ENCODE data around the gene SATB2. TPM values are rescaled to one million over a fixed set of nuclear protein-coding genes. Genes with fewer than 3 reads are reported as not detected.

Gene SATB2
- total and polyA plus RNA-seq, 2 experiments from 2014 or later, result 1.6 to 6.0 TPM

DNA sequence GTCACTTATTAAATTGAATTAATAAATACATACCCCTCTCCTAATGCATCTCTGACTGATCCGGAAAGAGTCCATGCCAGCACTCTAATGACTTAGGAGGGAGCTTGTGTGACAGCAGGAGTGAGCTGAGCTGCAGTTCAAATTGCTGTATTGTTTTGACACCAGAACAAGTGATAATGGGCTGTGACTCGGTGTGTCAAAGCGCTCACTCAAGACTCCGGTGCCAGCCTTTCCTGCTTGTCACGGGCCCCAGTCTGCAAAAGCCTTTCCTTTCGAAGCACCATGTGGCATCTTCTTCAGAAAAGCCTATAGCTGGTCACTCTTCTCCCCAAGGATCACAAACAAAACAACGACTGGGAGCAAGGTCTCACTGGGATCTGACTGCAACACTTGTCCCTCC, 43.3 kb downstream of the SATB2 start:
- peaks cover 15% of the 10 kb centered on the region for H3K4me1 ChIP-seq (ENCODE audit: insufficient read depth)
- H3K4me2 ChIP-seq, result no peak overlapping the region
- H2AFZ ChIP-seq, result no peak overlapping the region
- H4K20me1 ChIP-seq (replicated peaks; ENCODE audit: insufficient read depth), result no peaks in the 10 kb centered on the region
- no peaks in the 10 kb centered on the region for H3K27me3 ChIP-seq (ENCODE audit: insufficient read depth)
- H3K9me2 ChIP-seq (ENCODE audit: insufficient read depth), result no peaks in the 10 kb centered on the region
- Mint-ChIP-seq H3K36me3 (ENCODE audit: low read depth) (no peaks in the 10 kb centered on the region), H3K4me1 (peaks cover 27% of the 10 kb centered on the region), H3K27ac (no peak overlapping the region), H3K27me3 (ENCODE audit: insufficient read depth, low read depth, poor library complexity) (no peaks in the 10 kb centered on the region), H3K9me3 (no peaks in the 10 kb centered on the region), H3K4me3 (no peak overlapping the region)
- H3K4me3 ChIP-seq, result no peak overlapping the region
- H3K27ac ChIP-seq (ENCODE audit: low read depth), result no peak overlapping the region
- DNase-seq (ENCODE audit: low spot score) (no peak), ATAC-seq (no peak)
- TF ChIP-seq, protein P1, sequence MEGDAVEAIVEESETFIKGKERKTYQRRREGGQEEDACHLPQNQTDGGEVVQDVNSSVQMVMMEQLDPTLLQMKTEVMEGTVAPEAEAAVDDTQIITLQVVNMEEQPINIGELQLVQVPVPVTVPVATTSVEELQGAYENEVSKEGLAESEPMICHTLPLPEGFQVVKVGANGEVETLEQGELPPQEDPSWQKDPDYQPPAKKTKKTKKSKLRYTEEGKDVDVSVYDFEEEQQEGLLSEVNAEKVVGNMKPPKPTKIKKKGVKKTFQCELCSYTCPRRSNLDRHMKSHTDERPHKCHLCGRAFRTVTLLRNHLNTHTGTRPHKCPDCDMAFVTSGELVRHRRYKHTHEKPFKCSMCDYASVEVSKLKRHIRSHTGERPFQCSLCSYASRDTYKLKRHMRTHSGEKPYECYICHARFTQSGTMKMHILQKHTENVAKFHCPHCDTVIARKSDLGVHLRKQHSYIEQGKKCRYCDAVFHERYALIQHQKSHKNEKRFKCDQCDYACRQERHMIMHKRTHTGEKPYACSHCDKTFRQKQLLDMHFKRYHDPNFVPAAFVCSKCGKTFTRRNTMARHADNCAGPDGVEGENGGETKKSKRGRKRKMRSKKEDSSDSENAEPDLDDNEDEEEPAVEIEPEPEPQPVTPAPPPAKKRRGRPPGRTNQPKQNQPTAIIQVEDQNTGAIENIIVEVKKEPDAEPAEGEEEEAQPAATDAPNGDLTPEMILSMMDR (conservative IDR thresholded peaks at IDR 0.05; ENCODE audit: low read depth in 2 of 2), result no peak
- no peak for TF ChIP-seq STAT1 (IDR thresholded peaks at IDR 0.05; ENCODE audit: unreplicated experiment)
- TF ChIP-seq, protein P2, sequence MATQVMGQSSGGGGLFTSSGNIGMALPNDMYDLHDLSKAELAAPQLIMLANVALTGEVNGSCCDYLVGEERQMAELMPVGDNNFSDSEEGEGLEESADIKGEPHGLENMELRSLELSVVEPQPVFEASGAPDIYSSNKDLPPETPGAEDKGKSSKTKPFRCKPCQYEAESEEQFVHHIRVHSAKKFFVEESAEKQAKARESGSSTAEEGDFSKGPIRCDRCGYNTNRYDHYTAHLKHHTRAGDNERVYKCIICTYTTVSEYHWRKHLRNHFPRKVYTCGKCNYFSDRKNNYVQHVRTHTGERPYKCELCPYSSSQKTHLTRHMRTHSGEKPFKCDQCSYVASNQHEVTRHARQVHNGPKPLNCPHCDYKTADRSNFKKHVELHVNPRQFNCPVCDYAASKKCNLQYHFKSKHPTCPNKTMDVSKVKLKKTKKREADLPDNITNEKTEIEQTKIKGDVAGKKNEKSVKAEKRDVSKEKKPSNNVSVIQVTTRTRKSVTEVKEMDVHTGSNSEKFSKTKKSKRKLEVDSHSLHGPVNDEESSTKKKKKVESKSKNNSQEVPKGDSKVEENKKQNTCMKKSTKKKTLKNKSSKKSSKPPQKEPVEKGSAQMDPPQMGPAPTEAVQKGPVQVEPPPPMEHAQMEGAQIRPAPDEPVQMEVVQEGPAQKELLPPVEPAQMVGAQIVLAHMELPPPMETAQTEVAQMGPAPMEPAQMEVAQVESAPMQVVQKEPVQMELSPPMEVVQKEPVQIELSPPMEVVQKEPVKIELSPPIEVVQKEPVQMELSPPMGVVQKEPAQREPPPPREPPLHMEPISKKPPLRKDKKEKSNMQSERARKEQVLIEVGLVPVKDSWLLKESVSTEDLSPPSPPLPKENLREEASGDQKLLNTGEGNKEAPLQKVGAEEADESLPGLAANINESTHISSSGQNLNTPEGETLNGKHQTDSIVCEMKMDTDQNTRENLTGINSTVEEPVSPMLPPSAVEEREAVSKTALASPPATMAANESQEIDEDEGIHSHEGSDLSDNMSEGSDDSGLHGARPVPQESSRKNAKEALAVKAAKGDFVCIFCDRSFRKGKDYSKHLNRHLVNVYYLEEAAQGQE (IDR thresholded peaks at IDR 0.05; ENCODE audit: unreplicated experiment), result no peak
- TF ChIP-seq ZNF114 (CRISPR knock-in tag; IDR thresholded peaks at IDR 0.05), result no peak
- TF ChIP-seq, protein P3, sequence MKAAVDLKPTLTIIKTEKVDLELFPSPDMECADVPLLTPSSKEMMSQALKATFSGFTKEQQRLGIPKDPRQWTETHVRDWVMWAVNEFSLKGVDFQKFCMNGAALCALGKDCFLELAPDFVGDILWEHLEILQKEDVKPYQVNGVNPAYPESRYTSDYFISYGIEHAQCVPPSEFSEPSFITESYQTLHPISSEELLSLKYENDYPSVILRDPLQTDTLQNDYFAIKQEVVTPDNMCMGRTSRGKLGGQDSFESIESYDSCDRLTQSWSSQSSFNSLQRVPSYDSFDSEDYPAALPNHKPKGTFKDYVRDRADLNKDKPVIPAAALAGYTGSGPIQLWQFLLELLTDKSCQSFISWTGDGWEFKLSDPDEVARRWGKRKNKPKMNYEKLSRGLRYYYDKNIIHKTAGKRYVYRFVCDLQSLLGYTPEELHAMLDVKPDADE (IDR thresholded peaks at IDR 0.05), result no peak
- TF ChIP-seq, protein P4, sequence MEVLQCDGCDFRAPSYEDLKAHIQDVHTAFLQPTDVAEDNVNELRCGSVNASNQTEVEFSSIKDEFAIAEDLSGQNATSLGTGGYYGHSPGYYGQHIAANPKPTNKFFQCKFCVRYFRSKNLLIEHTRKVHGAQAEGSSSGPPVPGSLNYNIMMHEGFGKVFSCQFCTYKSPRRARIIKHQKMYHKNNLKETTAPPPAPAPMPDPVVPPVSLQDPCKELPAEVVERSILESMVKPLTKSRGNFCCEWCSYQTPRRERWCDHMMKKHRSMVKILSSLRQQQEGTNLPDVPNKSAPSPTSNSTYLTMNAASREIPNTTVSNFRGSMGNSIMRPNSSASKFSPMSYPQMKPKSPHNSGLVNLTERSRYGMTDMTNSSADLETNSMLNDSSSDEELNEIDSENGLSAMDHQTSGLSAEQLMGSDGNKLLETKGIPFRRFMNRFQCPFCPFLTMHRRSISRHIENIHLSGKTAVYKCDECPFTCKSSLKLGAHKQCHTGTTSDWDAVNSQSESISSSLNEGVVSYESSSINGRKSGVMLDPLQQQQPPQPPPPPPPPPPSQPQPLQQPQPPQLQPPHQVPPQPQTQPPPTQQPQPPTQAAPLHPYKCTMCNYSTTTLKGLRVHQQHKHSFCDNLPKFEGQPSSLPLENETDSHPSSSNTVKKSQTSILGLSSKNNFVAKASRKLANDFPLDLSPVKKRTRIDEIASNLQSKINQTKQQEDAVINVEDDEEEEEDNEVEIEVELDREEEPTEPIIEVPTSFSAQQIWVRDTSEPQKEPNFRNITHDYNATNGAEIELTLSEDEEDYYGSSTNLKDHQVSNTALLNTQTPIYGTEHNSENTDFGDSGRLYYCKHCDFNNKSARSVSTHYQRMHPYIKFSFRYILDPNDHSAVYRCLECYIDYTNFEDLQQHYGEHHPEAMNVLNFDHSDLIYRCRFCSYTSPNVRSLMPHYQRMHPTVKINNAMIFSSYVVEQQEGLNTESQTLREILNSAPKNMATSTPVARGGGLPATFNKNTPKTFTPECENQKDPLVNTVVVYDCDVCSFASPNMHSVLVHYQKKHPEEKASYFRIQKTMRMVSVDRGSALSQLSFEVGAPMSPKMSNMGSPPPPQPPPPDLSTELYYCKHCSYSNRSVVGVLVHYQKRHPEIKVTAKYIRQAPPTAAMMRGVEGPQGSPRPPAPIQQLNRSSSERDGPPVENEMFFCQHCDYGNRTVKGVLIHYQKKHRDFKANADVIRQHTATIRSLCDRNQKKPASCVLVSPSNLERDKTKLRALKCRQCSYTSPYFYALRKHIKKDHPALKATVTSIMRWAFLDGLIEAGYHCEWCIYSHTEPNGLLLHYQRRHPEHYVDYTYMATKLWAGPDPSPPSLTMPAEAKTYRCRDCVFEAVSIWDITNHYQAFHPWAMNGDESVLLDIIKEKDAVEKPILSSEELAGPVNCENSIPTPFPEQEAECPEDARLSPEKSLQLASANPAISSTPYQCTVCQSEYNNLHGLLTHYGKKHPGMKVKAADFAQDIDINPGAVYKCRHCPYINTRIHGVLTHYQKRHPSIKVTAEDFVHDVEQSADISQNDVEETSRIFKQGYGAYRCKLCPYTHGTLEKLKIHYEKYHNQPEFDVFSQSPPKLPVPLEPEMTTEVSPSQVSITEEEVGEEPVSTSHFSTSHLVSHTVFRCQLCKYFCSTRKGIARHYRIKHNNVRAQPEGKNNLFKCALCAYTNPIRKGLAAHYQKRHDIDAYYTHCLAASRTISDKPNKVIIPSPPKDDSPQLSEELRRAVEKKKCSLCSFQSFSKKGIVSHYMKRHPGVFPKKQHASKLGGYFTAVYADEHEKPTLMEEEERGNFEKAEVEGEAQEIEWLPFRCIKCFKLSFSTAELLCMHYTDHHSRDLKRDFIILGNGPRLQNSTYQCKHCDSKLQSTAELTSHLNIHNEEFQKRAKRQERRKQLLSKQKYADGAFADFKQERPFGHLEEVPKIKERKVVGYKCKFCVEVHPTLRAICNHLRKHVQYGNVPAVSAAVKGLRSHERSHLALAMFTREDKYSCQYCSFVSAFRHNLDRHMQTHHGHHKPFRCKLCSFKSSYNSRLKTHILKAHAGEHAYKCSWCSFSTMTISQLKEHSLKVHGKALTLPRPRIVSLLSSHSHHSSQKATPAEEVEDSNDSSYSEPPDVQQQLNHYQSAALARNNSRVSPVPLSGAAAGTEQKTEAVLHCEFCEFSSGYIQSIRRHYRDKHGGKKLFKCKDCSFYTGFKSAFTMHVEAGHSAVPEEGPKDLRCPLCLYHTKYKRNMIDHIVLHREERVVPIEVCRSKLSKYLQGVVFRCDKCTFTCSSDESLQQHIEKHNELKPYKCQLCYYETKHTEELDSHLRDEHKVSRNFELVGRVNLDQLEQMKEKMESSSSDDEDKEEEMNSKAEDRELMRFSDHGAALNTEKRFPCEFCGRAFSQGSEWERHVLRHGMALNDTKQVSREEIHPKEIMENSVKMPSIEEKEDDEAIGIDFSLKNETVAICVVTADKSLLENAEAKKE (CRISPR knock-in tag; IDR thresholded peaks at IDR 0.05), result no peak
- no peak for TF ChIP-seq JUNB (IDR thresholded peaks at IDR 0.05; ENCODE audit: unreplicated experiment)
- no peak for TF ChIP-seq NANOG (IDR thresholded peaks at IDR 0.05; ENCODE audit: borderline replicate concordance)
- no peak for TF ChIP-seq EZH2phosphoT487 (IDR thresholded peaks at IDR 0.05; ENCODE audit: unreplicated experiment)
- no peak for TF ChIP-seq EZH2 (IDR thresholded peaks at IDR 0.05; ENCODE audit: low read depth, unreplicated experiment)
- TF ChIP-seq ZNF331 (CRISPR knock-in tag; IDR thresholded peaks at IDR 0.05; ENCODE audit: low read depth), result no peak
- no peak for TF ChIP-seq POLR2AphosphoS5 (IDR thresholded peaks at IDR 0.05; ENCODE audit: low read depth)
- TF ChIP-seq CREB1 (CRISPR knock-in tag; IDR thresholded peaks at IDR 0.05; ENCODE audit: low read depth), result no peak
- H3K36me3 ChIP-seq (ENCODE audit: insufficient read depth), result no peaks in the 10 kb centered on the region
- no peaks in the 10 kb centered on the region for H3K79me2 ChIP-seq (replicated peaks; ENCODE audit: insufficient read depth)
- H3F3A ChIP-seq (replicated peaks; ENCODE audit: low read depth), result no peaks in the 10 kb centered on the region
